CD4-positive, alpha-beta T cell (primary cell): ENCODE measurements around the gene RAD51B. TPM values are rescaled to one million over a fixed set of nuclear protein-coding genes. Genes with fewer than 3 reads are reported as not detected.

Experiments used
- ATAC-seq: fragments of 200-7000 bp; cut with Tn5 transposase; one replicate; pipeline ENCODE4 v1.10.0; 2022; ENCODE audit warnings: mild to moderate bottlenecking; ENCODE audit not compliant: poor library complexity
- CTCF ChIA-PET: fragments of 350-600 bp; sonication (Branson Sonifier 250); formaldehyde crosslinking; loops from one replicate; lab custom pipeline; 2021; ENCODE audit warnings: antibody characterized with exemption, inconsistent platforms; lab: Charles Lee
- POLR2A ChIA-PET: fragments of 350-600 bp; sonication (Branson Sonifier 250); formaldehyde crosslinking; loops from one replicate; lab custom pipeline; 2021; ENCODE audit warnings: antibody characterized with exemption, inconsistent platforms; lab: Charles Lee
- DNase-seq, 14 experiments: peaks; one replicate each; pipeline ENCODE4 v3.0.0-alpha.2; 2013 to 2020; ENCODE audit warnings: mixed read lengths in 2 of 14
- H3K27ac ChIP-seq, 2 donors: one replicate each; pipeline versions ENCODE4 v1.5.1 to v1.7.0; 2013; ENCODE audit warnings: low read length in 2 of 2, low read depth in 1 of 2, mild to moderate bottlenecking in 1 of 2
- H3K27me3 ChIP-seq, 2 experiments: 1 replicate in 1 of 2; 2 replicates in 1 of 2; pipeline versions ENCODE4 v1.6.1 to v1.7.0; 2013; ENCODE audit warnings: low read length in 2 of 2, control low read depth in 1 of 2, mild to moderate bottlenecking in 1 of 2, moderate library complexity in 1 of 2; ENCODE audit not compliant: insufficient read depth in 2 of 2, control insufficient read depth in 1 of 2
- H3K36me3 ChIP-seq: one replicate; pipeline ENCODE4 v1.6.1; 2013; ENCODE audit warnings: low read length, control low read depth; ENCODE audit not compliant: insufficient read depth
- H3K4me1 ChIP-seq: one replicate; pipeline ENCODE4 v1.6.1; 2013; ENCODE audit warnings: low read length, control low read depth; ENCODE audit not compliant: insufficient read depth
- H3K4me3 ChIP-seq: one replicate; pipeline ENCODE4 v1.5.1; 2013; ENCODE audit warnings: mild to moderate bottlenecking, low read length, moderate library complexity
- H3K9me3 ChIP-seq, 2 experiments: 1 replicate in 1 of 2; 2 replicates in 1 of 2; pipeline versions ENCODE4 v1.6.1 to v1.7.0; 2013; ENCODE audit warnings: low read length in 2 of 2, mild to moderate bottlenecking in 2 of 2, control low read depth in 1 of 2, moderate library complexity in 1 of 2; ENCODE audit not compliant: control insufficient read depth in 1 of 2, insufficient read depth in 1 of 2
- H3K27ac Mint-ChIP-seq: one replicate; pipeline ENCODE4 v1.8.0; 2020; ENCODE audit warnings: mixed read lengths
- H3K27me3 Mint-ChIP-seq: one replicate; pipeline ENCODE4 v1.8.0; 2021; ENCODE audit warnings: mixed read lengths
- H3K36me3 Mint-ChIP-seq: one replicate; pipeline ENCODE4 v1.8.0; 2021; ENCODE audit warnings: low read depth, mixed read lengths
- H3K4me1 Mint-ChIP-seq: one replicate; pipeline ENCODE4 v1.8.0; 2021; ENCODE audit warnings: low read depth, mixed read lengths
- H3K4me3 Mint-ChIP-seq: one replicate; pipeline ENCODE4 v1.8.0; 2020; ENCODE audit warnings: mild to moderate bottlenecking, mixed read lengths
- H3K9me3 Mint-ChIP-seq: one replicate; pipeline ENCODE4 v1.8.0; 2020; ENCODE audit warnings: mixed read lengths
- CTCF ChIP-seq: fragments of 200-600 bp; IDR thresholded peaks from one replicate; pipeline ENCODE4 v1.8.0; 2022; ENCODE audit warnings: antibody characterized with exemption, mild to moderate bottlenecking
- intact Hi-C, 2 experiments: fragments of 100-400 bp; cut with DNase I in 1 of 2; cut with micrococcal nuclease in 1 of 2; formaldehyde crosslinking; loops; one replicate each; pipeline versions ENCODE4 v1.15.1 to v1.9.0; 2023 to 2025; cut with DNase I, micrococcal nuclease
- total RNA-seq, 174 experiments: library from RNA in 2 of 174; stranded (reverse) in 2 of 174; gene quantifications; one replicate each; pipeline ENCODE4 v1.2.3 and lab custom pipeline; 2021 to 2026

RAD51B gene
- total RNA-seq, 2 experiments from 2014 or later = 18.4 to 20.0 TPM

DNA sequence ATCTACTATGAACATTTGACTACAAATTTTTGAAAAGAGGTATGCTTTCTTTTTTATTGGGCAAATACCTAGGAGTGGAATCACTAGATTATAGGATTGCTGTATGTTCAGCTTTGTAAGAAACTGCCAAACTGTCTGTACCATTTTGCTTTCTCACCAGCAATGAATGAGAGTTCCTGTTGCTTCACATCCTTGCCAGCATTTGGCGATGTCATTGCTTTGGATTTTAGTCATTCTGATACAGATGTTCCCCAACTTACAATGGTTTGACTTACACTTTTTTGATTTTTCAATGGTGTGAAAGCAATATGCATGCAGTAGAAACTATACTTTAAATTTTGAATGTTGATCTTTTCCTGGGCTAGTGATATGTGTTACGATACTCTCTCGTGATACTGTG, 328.7 kb downstream of the RAD51B start:
- no peak for ATAC-seq
- POLR2A ChIA-PET = no interaction called here
- no peak for TF ChIP-seq CTCF
- Mint-ChIP-seq H3K9me3 (peaks cover 28% of the 10 kb centered on the region), H3K27me3 (no peaks in the 10 kb centered on the region), H3K4me3 (no peak overlapping the region), H3K27ac (no peak overlapping the region), H3K36me3 (peaks cover 49% of the 10 kb centered on the region), H3K4me1 (peaks cover 18% of the 10 kb centered on the region)
- peaks cover 9% of the 10 kb centered on the region for H3K4me1 ChIP-seq
- no peaks in the 10 kb centered on the region for H3K36me3 ChIP-seq
- intact Hi-C loops = no loop called here
- CTCF ChIA-PET = no interaction called here
- no peak overlapping the region for H3K27ac ChIP-seq
- no peaks in the 10 kb centered on the region for H3K27me3 ChIP-seq
- DNase-seq = no peak
- H3K9me3 ChIP-seq = peaks cover 0 to 5% of the 10 kb centered on the region in 2 experiments
- H3K4me3 ChIP-seq = no peak overlapping the region

- ChIA-PET CTCF (no interaction called here), POLR2A (no interaction called here)
- Histone ChIP-seq H3K27me3 (no peaks in the 10 kb centered on the region), H3K36me3 (no peaks in the 10 kb centered on the region), H3K4me3 (no peak overlapping the region), H3K27ac (no peak overlapping the region), H3K9me3 (peaks cover 0 to 5% of the 10 kb centered on the region in 2 experiments), H3K4me1 (peaks cover 5% of the 10 kb centered on the region)
- Mint-ChIP-seq H3K36me3 (peaks cover 54% of the 10 kb centered on the region), H3K9me3 (peaks cover 28% of the 10 kb centered on the region), H3K27ac (no peak overlapping the region), H3K27me3 (no peaks in the 10 kb centered on the region), H3K4me3 (no peak overlapping the region), H3K4me1 (peaks cover 13% of the 10 kb centered on the region)
- ATAC-seq (no peak), DNase-seq (no peak)
- intact Hi-C loops = no loop called here
- no peak for TF ChIP-seq CTCF
Measured at GRCh38 chr14:68148763-68149162, 329.2 kb downstream of the RAD51B start.

DNA sequence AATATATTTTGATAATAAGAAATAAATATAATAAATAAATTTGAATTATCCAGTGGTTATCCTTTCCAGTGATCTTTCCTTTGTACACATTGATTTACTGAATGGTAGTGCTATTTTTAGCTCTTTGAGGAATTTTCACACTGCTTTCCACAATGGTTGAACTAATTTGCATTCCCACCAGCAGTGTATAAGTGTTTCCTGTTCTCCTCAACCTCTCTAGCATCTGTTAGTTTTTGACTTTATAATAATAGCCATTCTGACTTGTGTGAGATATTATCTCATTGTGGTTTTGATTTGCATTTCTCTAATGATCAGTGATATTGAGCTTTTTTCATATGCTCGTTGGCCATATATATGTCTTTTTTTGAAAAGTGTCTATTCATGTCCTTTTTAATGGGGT, 333.7 kb downstream of the RAD51B start:
- H3K27me3 Mint-ChIP-seq = no peaks in the 10 kb centered on the region
- POLR2A ChIA-PET = no interaction called here
- H3K27me3 ChIP-seq = no peaks in the 10 kb centered on the region
- peaks cover 0 to 5% of the 10 kb centered on the region in 2 experiments for H3K9me3 ChIP-seq
- peaks cover 51% of the 10 kb centered on the region for H3K36me3 Mint-ChIP-seq
- no peak for TF ChIP-seq CTCF
- DNase-seq = no peak
- no peak overlapping the region for H3K27ac ChIP-seq
- no peak for ATAC-seq
- H3K4me3 ChIP-seq = no peak overlapping the region
- no peaks in the 10 kb centered on the region for H3K4me1 Mint-ChIP-seq
- no peaks in the 10 kb centered on the region for H3K36me3 ChIP-seq
- H3K9me3 Mint-ChIP-seq = peaks cover 31% of the 10 kb centered on the region
- H3K4me3 Mint-ChIP-seq = no peak overlapping the region
- no peaks in the 10 kb centered on the region for H3K4me1 ChIP-seq
- CTCF ChIA-PET = no interaction called here
- H3K27ac Mint-ChIP-seq = no peak overlapping the region
- intact Hi-C loops = no loop called here
